Activated T-helper 2 cell treated with anti-CD3 and anti-CD28 coated beads, Interferon-gamma antibody, Interleukin-2, Interleukin-4, amounts not matched to agents 10 μg/mL and 5 μg/mL and 100 μg/mL, durations not matched to agents 14 hours and 24 hours and 36 hours (primary cell): ENCODE measurements around the gene FMN1. TPM values are rescaled to one million over a fixed set of nuclear protein-coding genes. Genes with fewer than 3 reads are reported as not detected.

ENCODE experiments used
- DNase-seq: peaks from one replicate; pipeline ENCODE4 v3.0.0; 2021; ENCODE audit warnings: low spot score
- H3K27ac Mint-ChIP-seq: one replicate; pipeline ENCODE4 v1.8.0; 2021; ENCODE audit warnings: mixed read lengths
- H3K27me3 Mint-ChIP-seq: one replicate; pipeline ENCODE4 v1.8.0; 2021; ENCODE audit warnings: low read depth, mixed read lengths
- H3K36me3 Mint-ChIP-seq: one replicate; pipeline ENCODE4 v1.8.0; 2021; ENCODE audit warnings: low read depth, mixed read lengths
- H3K4me1 Mint-ChIP-seq: one replicate; pipeline ENCODE4 v1.8.0; 2021; ENCODE audit warnings: low read depth, mixed read lengths
- H3K4me3 Mint-ChIP-seq: one replicate; pipeline ENCODE4 v1.8.0; 2021; ENCODE audit warnings: low read depth, mild to moderate bottlenecking, moderate library complexity, mixed read lengths
- H3K9me3 Mint-ChIP-seq: one replicate; pipeline ENCODE4 v1.8.0; 2021; ENCODE audit warnings: mixed read lengths
- intact Hi-C: fragments of 100-400 bp; cut with micrococcal nuclease; formaldehyde crosslinking; loops from one replicate; pipeline ENCODE4 v1.15.1; 2023
- total RNA-seq: library from RNA; stranded (reverse); gene quantifications from 2 replicates; pipeline ENCODE4 v1.2.3, GENCODE V29; 2022

Gene FMN1
- total RNA-seq, 1 donor from 2014 or later: 0.02 TPM

DNA sequence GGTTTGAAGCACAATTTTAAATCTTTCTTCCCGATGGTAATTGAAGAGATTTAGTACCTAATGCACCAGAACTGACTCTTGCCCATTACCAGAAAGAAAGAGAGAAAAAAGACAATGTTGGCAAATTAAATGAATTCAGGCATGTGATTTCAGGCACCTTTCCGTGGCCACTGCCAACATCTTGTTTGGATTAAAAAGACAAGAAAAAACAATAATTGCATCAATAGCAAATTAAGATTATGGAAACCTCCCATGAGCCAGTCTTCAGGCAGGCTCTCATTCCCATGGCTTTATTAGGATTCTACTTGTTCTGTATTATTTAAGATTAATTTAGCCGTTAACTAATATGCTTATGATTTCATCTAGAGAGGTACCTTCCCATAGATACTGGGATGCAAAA is 283.7 kb downstream of the FMN1 start:
- Mint-ChIP-seq H3K9me3 (no peaks in the 10 kb centered on the region), H3K27me3 (peaks cover 3% of the 10 kb centered on the region), H3K36me3 (no peaks in the 10 kb centered on the region), H3K4me1 (no peaks in the 10 kb centered on the region), H3K27ac (no peak overlapping the region), H3K4me3 (no peak overlapping the region)
- intact Hi-C loops: no loop called here
- DNase-seq: no peak

DNA sequence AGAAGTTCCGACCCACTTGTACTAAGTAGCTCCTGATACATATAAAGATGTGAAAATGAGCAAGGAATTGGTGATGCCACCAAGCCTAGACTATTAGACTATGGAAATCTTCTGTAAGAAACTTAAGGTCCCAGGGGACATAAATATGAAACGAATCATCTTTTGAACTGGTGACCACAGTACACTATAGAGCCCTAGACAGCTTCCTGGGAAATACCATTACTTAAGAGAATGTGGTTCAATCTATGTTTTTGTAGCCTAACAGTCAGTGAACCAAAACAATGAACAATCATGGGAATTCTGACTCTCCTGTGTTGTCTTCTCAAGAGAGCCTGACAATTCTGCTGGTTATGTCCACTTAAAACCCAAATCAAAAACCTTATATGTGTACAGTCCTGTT is 285.1 kb downstream of the FMN1 start:
- DNase-seq: no peak
- Mint-ChIP-seq H3K27ac (no peak overlapping the region), H3K36me3 (no peaks in the 10 kb centered on the region), H3K4me1 (no peaks in the 10 kb centered on the region), H3K9me3 (no peaks in the 10 kb centered on the region), H3K4me3 (no peak overlapping the region), H3K27me3 (peaks cover 3% of the 10 kb centered on the region)
- intact Hi-C loops: no loop called here

DNA sequence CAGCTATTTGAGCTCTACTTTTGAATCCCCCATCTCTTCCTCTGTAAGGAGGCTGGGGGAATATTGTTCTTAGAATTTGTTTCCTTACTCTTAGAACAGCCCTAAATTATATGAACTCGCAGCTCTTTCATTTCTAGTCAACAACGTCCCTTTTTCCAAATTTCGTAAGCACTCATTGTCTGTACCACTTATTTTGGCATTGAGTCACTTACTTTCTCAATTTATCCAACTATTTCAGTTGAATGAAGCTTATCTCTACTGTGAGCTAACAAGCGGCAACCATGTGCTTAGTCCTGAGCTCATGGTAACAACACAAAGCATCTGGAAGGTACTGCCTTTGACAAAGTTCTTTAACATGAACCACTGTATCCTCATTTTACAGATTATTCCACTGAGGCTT is 285.6 kb downstream of the FMN1 start:
- no peaks in the 10 kb centered on the region for H3K4me1 Mint-ChIP-seq
- no peak overlapping the region for H3K4me3 Mint-ChIP-seq
- no peaks in the 10 kb centered on the region for H3K36me3 Mint-ChIP-seq
- no peak overlapping the region for H3K27ac Mint-ChIP-seq
- peaks cover 3% of the 10 kb centered on the region for H3K27me3 Mint-ChIP-seq
- no peaks in the 10 kb centered on the region for H3K9me3 Mint-ChIP-seq
- intact Hi-C loops: no loop called here
- DNase-seq: no peak

DNA sequence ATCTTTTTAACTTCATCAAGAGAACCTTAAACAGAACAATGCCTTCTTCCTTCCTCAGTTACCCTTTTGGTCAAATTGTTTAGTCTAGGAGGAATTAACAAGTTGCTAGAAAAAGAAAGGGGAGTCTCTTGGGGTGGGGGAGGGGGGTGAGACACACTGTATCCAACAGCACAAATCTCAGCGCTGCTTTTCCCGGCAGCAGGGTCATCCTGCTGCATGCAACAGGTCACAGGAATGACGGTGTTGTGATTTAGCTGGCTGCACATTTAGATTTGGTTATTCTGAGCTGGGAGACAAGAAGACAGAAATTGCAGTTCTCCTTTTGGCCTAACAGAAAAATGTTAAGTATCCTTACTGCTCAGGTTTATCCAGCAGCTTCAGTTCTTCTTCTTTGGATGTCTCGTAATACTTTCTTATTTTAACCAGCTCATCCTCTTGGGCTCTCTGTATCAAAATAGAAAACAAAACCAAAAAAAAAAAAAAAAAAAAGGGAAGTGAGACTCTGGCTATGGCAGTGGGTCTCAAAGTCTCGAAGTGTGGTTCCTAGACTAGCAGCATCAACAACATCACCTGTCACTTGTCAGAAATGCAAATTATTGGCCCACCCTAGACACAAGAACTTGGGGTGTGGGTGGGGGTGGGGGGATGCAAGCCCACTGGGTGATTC is 286.2 kb downstream of the FMN1 start:
- no peaks in the 10 kb centered on the region for H3K36me3 Mint-ChIP-seq
- no peak overlapping the region for H3K4me3 Mint-ChIP-seq
- no peak overlapping the region for H3K27ac Mint-ChIP-seq
- no peaks in the 10 kb centered on the region for H3K9me3 Mint-ChIP-seq
- no peaks in the 10 kb centered on the region for H3K4me1 Mint-ChIP-seq
- DNase-seq: no peak
- H3K27me3 Mint-ChIP-seq: peaks cover under 1% of the 10 kb centered on the region
- intact Hi-C loops: no loop called here

DNA sequence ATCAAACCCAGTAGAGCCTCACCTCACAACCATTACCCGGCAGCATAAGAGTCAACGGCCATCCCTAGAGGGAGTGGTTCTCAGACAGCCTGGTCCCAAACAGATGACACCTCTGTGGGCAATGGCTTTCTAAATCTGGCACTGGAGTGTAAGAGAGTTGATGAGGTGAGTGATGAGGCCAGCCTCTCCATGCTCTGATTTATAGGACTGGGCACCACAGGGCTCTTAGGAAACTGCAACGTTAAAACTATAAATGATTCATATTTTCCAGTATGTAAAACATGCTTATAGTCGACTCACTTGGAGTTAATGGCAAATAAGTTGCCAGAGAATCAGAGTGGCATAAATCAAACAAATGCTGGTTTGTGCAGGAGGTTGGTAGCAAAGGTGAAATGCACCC is 289.0 kb downstream of the FMN1 start:
- H3K27me3 Mint-ChIP-seq: peaks cover 3% of the 10 kb centered on the region
- no peak overlapping the region for H3K27ac Mint-ChIP-seq
- H3K9me3 Mint-ChIP-seq: no peaks in the 10 kb centered on the region
- no peaks in the 10 kb centered on the region for H3K4me1 Mint-ChIP-seq
- no peaks in the 10 kb centered on the region for H3K36me3 Mint-ChIP-seq
- no peak overlapping the region for H3K4me3 Mint-ChIP-seq
- no peak for DNase-seq
- intact Hi-C loops: no loop called here

DNA sequence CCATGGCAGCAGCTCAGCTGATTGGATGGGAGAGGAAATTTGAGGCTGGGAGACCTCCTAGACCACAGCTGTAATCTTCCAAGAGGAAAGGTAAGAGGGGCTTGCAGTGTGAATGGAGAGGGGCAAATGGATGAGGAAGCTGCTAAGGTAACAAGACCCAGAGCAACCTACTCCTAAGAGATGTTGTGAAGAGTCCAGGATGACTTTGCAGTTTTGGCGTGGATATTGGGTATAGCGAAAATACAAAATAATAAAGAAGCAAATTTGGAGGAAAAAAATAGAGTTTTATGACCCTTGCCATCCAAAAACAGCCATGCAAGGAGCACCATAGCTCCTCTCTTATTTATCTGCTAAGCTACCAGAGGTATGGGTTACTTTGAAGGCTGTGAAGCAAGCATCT is 290.1 kb downstream of the FMN1 start:
- Mint-ChIP-seq H3K4me1 (no peaks in the 10 kb centered on the region), H3K9me3 (no peaks in the 10 kb centered on the region), H3K36me3 (no peaks in the 10 kb centered on the region), H3K4me3 (no peak overlapping the region), H3K27ac (no peak overlapping the region), H3K27me3 (peaks cover 3% of the 10 kb centered on the region)
- intact Hi-C loops: no loop called here
- no peak for DNase-seq

DNA sequence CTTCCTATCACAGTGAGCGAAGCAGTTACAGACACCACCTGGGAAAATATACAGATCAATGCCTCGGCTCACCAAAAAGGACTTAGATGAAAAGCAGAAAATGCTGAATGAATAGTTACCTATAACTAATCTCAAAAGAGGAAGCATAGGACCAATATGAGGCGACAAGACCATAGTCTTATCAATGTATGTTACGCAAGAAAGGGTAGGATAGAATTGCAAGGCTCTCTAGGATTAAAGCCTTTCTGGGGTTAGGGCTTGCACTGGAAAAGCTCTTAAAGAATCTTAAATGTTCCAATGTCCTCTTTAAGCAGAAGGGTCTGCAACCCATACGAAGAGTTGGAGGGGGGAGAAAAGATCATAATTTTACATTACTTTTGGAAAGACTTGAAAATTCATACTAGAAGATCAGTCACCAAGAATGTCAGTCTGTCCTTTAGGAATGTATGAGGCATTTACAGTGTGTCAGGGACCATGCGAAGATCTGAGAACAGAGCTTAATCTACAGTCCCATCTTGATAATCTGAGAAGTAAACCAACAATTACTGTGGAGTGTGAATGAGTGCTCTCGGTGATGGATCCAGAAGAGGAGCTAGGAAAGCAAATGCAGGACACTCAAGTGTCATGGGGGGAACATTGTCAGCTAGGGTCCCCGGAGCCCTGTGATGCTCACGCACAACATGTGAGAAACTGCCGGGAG is 290.8 kb downstream of the FMN1 start:
- intact Hi-C loops: no loop called here
- Mint-ChIP-seq H3K4me3 (no peak overlapping the region), H3K27me3 (peaks cover 3% of the 10 kb centered on the region), H3K27ac (no peak overlapping the region), H3K9me3 (no peaks in the 10 kb centered on the region), H3K4me1 (no peaks in the 10 kb centered on the region), H3K36me3 (no peaks in the 10 kb centered on the region)
- no peak for DNase-seq

DNA sequence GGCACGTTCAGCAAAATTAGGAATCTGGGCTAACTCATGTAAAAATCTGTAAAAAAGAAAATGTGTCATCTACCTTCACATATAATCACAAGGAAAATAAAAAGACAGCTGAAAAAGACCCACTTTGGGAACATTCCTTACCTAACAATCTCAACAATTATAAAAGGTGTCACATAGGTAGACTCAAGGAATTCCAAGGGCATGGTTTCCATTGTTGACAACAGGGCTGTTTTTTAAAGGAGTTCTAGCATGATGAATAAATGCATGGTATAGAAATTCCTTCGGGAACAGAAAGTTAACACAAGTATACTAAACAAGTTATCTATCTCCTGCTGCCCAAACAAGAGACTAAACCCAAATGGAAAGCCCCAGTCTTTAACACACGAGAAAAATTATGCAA is 292.5 kb downstream of the FMN1 start:
- Mint-ChIP-seq H3K4me1 (no peaks in the 10 kb centered on the region), H3K36me3 (no peaks in the 10 kb centered on the region), H3K27me3 (peaks cover 3% of the 10 kb centered on the region), H3K9me3 (no peaks in the 10 kb centered on the region), H3K4me3 (no peak overlapping the region), H3K27ac (no peak overlapping the region)
- intact Hi-C loops: no loop called here
- DNase-seq: no peak

DNA sequence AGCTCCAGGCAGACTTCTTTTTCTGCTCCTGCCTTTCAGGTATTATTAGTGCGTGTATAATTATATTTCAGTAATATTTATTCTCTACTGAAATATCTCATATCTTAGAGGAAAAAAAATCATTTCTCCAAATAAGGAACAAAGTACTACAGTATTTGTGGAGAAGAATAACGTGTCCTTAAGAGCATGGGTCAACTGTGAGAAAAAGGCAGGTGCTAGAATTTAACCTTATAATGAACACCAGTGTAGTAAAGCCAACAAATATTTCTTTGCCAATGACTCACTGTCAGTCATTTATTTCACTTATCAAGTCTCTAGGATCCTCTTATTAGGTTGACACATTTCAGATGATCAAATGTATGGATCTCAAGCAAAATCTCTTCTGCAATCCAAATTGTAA is 293.3 kb downstream of the FMN1 start:
- DNase-seq: no peak
- peaks cover 3% of the 10 kb centered on the region for H3K27me3 Mint-ChIP-seq
- H3K36me3 Mint-ChIP-seq: no peaks in the 10 kb centered on the region
- H3K4me3 Mint-ChIP-seq: no peak overlapping the region
- no peaks in the 10 kb centered on the region for H3K4me1 Mint-ChIP-seq
- intact Hi-C loops: no loop called here
- H3K9me3 Mint-ChIP-seq: no peaks in the 10 kb centered on the region
- no peak overlapping the region for H3K27ac Mint-ChIP-seq

DNA sequence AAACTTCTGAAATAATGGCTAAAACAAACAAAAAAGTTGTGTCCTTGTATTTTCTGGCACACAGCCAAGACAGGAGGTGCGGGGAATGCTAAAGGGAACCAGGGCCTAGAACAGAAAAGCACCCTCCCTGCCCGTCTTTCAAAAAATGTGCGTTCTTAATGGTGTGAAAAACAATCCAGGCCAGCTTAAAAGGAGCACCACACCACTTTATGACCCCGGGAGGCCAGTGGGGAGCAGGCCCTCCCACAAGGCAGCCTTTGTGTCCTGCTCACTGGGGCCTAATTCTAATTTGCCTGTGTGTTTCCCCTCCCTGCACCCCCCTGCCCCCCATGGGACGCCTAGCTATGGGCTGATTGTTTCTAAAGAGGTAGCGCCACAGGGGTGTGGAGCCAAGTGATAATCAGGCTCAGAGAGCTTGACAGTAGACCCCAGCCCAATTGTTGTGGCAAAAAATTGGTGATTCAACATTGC is 295.4 kb downstream of the FMN1 start:
- DNase-seq: no peak
- intact Hi-C loops: no loop called here
- H3K4me3 Mint-ChIP-seq: no peak overlapping the region
- H3K27me3 Mint-ChIP-seq: peaks cover 4% of the 10 kb centered on the region
- H3K9me3 Mint-ChIP-seq: no peaks in the 10 kb centered on the region
- no peaks in the 10 kb centered on the region for H3K4me1 Mint-ChIP-seq
- H3K36me3 Mint-ChIP-seq: no peaks in the 10 kb centered on the region
- H3K27ac Mint-ChIP-seq: no peak overlapping the region

DNA sequence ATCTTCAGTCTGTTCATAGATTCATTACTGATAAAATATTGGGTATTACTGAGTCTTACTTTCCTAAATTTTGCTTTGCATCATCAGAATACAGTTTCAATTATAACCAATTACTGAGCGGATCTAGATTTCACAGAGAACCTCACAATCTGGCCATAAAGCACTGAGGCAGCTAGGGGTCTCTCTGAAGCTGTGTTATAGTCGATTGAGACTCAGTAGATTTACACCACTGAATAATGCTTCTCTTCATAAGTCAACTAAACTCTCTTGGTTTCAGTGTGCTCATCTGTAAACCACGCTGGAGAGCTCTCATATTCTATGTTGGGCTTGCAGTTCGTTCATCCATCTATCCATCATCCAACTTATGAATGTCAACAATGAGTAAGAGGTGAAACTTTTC is 296.1 kb downstream of the FMN1 start:
- H3K9me3 Mint-ChIP-seq: no peaks in the 10 kb centered on the region
- H3K27me3 Mint-ChIP-seq: peaks cover 4% of the 10 kb centered on the region
- no peak overlapping the region for H3K27ac Mint-ChIP-seq
- no peaks in the 10 kb centered on the region for H3K4me1 Mint-ChIP-seq
- H3K36me3 Mint-ChIP-seq: no peaks in the 10 kb centered on the region
- no peak for DNase-seq
- intact Hi-C loops: no loop called here
- no peak overlapping the region for H3K4me3 Mint-ChIP-seq

DNA sequence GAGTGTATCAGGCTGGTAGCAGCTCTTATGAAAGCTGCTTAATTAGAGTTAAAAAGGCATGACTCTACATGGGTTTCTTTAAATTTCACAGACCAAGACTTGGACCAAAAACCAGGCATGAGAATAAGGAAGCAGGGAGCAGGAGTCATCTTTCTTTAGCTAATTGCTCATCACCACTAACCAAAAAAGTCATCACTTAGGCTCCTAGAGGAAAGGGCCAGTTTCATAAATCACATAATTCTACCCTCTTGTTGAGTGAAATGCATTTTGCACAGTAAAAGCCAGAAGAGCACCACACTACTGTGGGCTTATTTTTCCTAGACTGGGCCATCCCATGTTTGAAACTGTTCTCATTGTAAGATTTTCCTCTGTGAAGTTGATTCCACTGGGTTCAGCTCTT is 301.1 kb downstream of the FMN1 start:
- H3K27me3 Mint-ChIP-seq: peaks cover 1% of the 10 kb centered on the region
- DNase-seq: no peak
- intact Hi-C loops: no loop called here
- no peaks in the 10 kb centered on the region for H3K36me3 Mint-ChIP-seq
- H3K9me3 Mint-ChIP-seq: no peaks in the 10 kb centered on the region
- no peaks in the 10 kb centered on the region for H3K4me1 Mint-ChIP-seq
- H3K4me3 Mint-ChIP-seq: no peak overlapping the region
- H3K27ac Mint-ChIP-seq: no peak overlapping the region

DNA sequence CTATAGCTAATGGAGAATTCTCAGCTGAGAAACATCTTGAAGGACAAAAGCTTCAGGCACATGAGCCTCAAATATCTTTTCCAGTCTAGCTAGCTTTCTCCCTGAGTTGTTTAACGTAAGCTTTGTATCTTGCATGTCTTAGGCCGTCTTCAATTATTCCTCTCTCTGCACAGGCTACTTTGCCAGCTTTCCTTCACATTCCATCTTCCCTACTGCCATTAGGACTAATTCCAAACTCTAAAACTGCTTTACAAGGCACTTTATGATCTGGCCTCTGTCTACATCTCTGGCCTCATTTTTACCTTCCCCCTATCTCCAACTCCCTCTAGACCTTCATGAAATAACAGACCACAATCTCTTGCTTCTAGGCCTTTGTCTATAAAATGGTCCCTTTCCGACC is 305.3 kb downstream of the FMN1 start:
- Mint-ChIP-seq H3K36me3 (no peaks in the 10 kb centered on the region), H3K4me3 (no peak overlapping the region), H3K4me1 (no peaks in the 10 kb centered on the region), H3K27ac (no peak overlapping the region), H3K9me3 (no peaks in the 10 kb centered on the region), H3K27me3 (no peaks in the 10 kb centered on the region)
- intact Hi-C loops: no loop called here
- no peak for DNase-seq
